ENCODE data around the gene DDAH1.

The DDAH1 gene

DNA sequence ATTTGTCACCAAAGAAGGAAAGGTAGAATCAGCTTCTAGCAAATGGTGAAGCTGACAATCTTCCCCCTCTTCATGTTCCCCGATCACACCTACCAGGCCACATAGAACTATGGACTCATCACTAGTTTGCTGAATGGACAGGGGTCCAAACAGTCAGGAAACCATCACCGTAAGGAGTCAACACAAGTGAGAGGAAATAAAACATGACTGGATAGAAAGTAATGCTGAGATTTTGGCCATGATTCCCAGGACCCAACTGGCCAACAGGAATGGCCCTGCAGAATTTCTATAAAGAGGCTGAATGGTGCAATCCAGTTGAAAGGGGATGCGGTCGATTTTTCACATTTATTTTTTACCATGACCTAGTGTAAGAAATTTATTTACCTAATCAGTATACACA lies 10.7 kb downstream of the DDAH1 start:
- H2BK120ac ChIP-seq (ENCODE audit: low read depth, low read length) = no peak overlapping the region
- no peaks in the 10 kb centered on the region for H3K79me2 ChIP-seq (ENCODE audit: control insufficient read depth, insufficient read depth, low read length)
- H3K27me3 ChIP-seq (ENCODE audit: insufficient read depth, low read length, poor library complexity) = no peaks in the 10 kb centered on the region
- WGBS (ENCODE audit: extremely low coverage, insufficient coverage, low lambda C conversion rate) = no CpG with 5 or more reads among the region's 4 CpGs
- no peak overlapping the region for H3K4ac ChIP-seq (ENCODE audit: low read depth, low read length)
- H3K79me1 ChIP-seq (ENCODE audit: low read length) = no peaks in the 10 kb centered on the region
- no peak for DNase-seq
- no peak overlapping the region for H3K9ac ChIP-seq (ENCODE audit: low read length)
- no peak overlapping the region for H3K27ac ChIP-seq (ENCODE audit: low read depth, low read length)
- no peak overlapping the region for H2AK5ac ChIP-seq (ENCODE audit: low read length)
- H2BK15ac ChIP-seq (replicated peaks; ENCODE audit: low read depth) = no peak overlapping the region
- H4K8ac ChIP-seq (ENCODE audit: low read depth, low read length) = no peak overlapping the region
- no peak overlapping the region for H2BK5ac ChIP-seq (ENCODE audit: low read length)
- no peaks in the 10 kb centered on the region for H3K36me3 ChIP-seq (ENCODE audit: control insufficient read depth, insufficient read depth, low read length)
- H4K5ac ChIP-seq (ENCODE audit: low read length) = no peak overlapping the region
- H3K4me3 ChIP-seq (ENCODE audit: low read length) = no peak overlapping the region
- no peaks in the 10 kb centered on the region for H3K4me1 ChIP-seq (ENCODE audit: control insufficient read depth, low read depth, low read length)
- no peak overlapping the region for H3K56ac ChIP-seq (ENCODE audit: low read length)
- no peak overlapping the region for H3K4me2 ChIP-seq (ENCODE audit: low read length)
- H3K18ac ChIP-seq (ENCODE audit: low read length) = no peak overlapping the region
- peak overlapping the region; percentile 51 for H3K23ac ChIP-seq (ENCODE audit: low read length)

DNA sequence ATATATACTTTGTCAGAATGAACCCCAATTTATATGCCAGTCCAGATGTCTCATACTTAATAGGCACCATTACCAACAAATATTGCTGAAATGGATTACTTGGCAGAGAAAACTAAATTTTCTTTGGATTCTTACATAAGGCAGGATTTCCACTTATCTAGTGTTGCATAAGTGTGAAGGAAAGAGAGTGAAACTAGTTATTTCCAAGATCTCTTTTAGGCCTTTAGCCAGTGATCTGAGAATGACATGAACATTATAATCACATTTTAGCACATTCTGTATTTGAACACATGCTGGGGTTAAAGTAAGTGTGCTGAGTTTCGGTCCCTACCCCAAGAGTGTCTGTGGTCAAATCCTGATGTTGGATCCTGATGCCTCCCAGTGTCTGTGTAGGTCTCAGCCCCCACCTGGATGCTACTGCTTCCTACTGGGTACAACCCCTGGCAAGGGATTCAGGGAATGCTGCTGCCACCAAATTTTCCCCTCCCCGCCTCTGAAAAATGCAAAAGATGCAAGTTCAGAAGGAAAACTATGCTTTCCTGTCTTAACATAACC lies 11.2 kb downstream of the DDAH1 start:
- H3K23ac ChIP-seq (ENCODE audit: low read length) = peak overlapping the region; percentile 51
- no peak for DNase-seq
- no peak overlapping the region for H3K9ac ChIP-seq (ENCODE audit: low read length)
- H3K36me3 ChIP-seq (ENCODE audit: control insufficient read depth, insufficient read depth, low read length) = no peaks in the 10 kb centered on the region
- no peaks in the 10 kb centered on the region for H3K4me1 ChIP-seq (ENCODE audit: control insufficient read depth, low read depth, low read length)
- no peak overlapping the region for H4K5ac ChIP-seq (ENCODE audit: low read length)
- no peak overlapping the region for H3K27ac ChIP-seq (ENCODE audit: low read depth, low read length)
- no peak overlapping the region for H3K4me3 ChIP-seq (ENCODE audit: low read length)
- no peak overlapping the region for H2AK5ac ChIP-seq (ENCODE audit: low read length)
- no CpG with 5 or more reads among the region's 2 CpGs for WGBS (ENCODE audit: extremely low coverage, insufficient coverage, low lambda C conversion rate)
- H2BK120ac ChIP-seq (ENCODE audit: low read depth, low read length) = no peak overlapping the region
- no peaks in the 10 kb centered on the region for H3K79me1 ChIP-seq (ENCODE audit: low read length)
- no peak overlapping the region for H3K4ac ChIP-seq (ENCODE audit: low read depth, low read length)
- no peak overlapping the region for H2BK5ac ChIP-seq (ENCODE audit: low read length)
- H4K8ac ChIP-seq (ENCODE audit: low read depth, low read length) = no peak overlapping the region
- H3K4me2 ChIP-seq (ENCODE audit: low read length) = no peak overlapping the region
- H3K18ac ChIP-seq (ENCODE audit: low read length) = no peak overlapping the region
- no peaks in the 10 kb centered on the region for H3K27me3 ChIP-seq (ENCODE audit: insufficient read depth, low read length, poor library complexity)
- no peaks in the 10 kb centered on the region for H3K79me2 ChIP-seq (ENCODE audit: control insufficient read depth, insufficient read depth, low read length)
- H3K56ac ChIP-seq (ENCODE audit: low read length) = no peak overlapping the region
- H2BK15ac ChIP-seq (replicated peaks; ENCODE audit: low read depth) = no peak overlapping the region

DNA sequence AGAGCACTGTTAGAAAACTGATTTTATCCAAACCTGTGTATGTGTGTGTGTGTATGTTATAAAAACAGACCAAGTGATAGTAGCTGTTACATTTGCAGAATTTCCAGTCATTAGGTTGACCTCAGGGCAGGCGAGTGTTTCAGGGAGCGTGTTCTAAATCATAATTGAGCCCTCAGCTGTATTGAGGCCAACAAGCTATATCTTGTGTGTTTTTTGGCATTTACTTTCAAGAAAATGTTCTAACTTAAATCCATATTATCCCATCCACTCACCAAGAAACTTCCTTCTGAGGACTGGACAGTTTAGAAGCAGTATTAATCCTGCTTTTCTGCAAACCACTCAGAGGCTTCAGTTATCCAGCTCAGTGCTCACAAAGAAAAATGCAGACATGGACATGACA lies 12.0 kb downstream of the DDAH1 start:
- H3K18ac ChIP-seq (ENCODE audit: low read length) = no peak overlapping the region
- H3K56ac ChIP-seq (ENCODE audit: low read length) = no peak overlapping the region
- H3K79me1 ChIP-seq (ENCODE audit: low read length) = no peaks in the 10 kb centered on the region
- H3K36me3 ChIP-seq (ENCODE audit: control insufficient read depth, insufficient read depth, low read length) = no peaks in the 10 kb centered on the region
- no peaks in the 10 kb centered on the region for H3K4me1 ChIP-seq (ENCODE audit: control insufficient read depth, low read depth, low read length)
- no peak overlapping the region for H4K5ac ChIP-seq (ENCODE audit: low read length)
- H3K9ac ChIP-seq (ENCODE audit: low read length) = no peak overlapping the region
- H4K8ac ChIP-seq (ENCODE audit: low read depth, low read length) = no peak overlapping the region
- H3K4me2 ChIP-seq (ENCODE audit: low read length) = no peak overlapping the region
- no peak for DNase-seq
- no peak overlapping the region for H3K27ac ChIP-seq (ENCODE audit: low read depth, low read length)
- H2AK5ac ChIP-seq (ENCODE audit: low read length) = no peak overlapping the region
- no peak overlapping the region for H3K4ac ChIP-seq (ENCODE audit: low read depth, low read length)
- no peak overlapping the region for H2BK5ac ChIP-seq (ENCODE audit: low read length)
- H3K4me3 ChIP-seq (ENCODE audit: low read length) = no peak overlapping the region
- H3K23ac ChIP-seq (ENCODE audit: low read length) = no peak overlapping the region
- no peak overlapping the region for H2BK15ac ChIP-seq (replicated peaks; ENCODE audit: low read depth)
- H3K27me3 ChIP-seq (ENCODE audit: insufficient read depth, low read length, poor library complexity) = no peaks in the 10 kb centered on the region
- H3K79me2 ChIP-seq (ENCODE audit: control insufficient read depth, insufficient read depth, low read length) = no peaks in the 10 kb centered on the region
- H2BK120ac ChIP-seq (ENCODE audit: low read depth, low read length) = no peak overlapping the region
- no CpG with 5 or more reads among the region's 2 CpGs for WGBS (ENCODE audit: extremely low coverage, insufficient coverage, low lambda C conversion rate)

DNA sequence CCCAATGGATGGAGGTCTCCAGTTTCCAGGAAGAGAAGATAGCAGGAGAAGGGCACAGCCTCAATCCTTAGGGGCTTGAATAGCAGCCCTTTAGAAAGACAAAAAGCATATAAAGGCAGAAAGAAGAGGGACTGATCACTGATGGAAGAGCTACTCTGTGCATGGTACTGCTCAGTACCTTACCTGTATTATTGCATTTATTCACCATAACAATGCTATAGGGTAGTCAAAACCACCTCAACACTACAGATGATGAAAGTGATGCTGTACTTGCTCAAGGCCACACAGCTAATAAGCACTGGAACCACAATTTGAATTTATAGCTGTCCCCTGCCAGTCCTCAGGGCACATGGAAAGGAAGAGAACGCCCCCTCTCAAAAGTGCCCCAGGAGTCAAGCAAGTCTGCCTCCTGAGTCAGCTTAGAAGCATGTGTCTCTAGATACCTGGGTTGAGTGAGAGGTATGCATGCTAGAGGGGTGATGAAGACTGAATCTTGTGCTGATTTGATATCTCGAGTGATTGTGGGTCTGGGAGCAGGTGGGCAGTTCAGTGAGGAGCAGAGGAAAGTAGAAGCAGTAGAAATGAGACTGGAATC lies 13.6 kb downstream of the DDAH1 start:
- H3K27me3 ChIP-seq (ENCODE audit: insufficient read depth, low read length, poor library complexity) = no peaks in the 10 kb centered on the region
- no peak overlapping the region for H2AK5ac ChIP-seq (ENCODE audit: low read length)
- H3K27ac ChIP-seq (ENCODE audit: low read depth, low read length) = no peak overlapping the region
- WGBS (ENCODE audit: extremely low coverage, insufficient coverage, low lambda C conversion rate) = no CpG with 5 or more reads among the region's 2 CpGs
- H3K79me1 ChIP-seq (ENCODE audit: low read length) = no peaks in the 10 kb centered on the region
- no peak overlapping the region for H3K4me3 ChIP-seq (ENCODE audit: low read length)
- no peak overlapping the region for H3K56ac ChIP-seq (ENCODE audit: low read length)
- H3K4me2 ChIP-seq (ENCODE audit: low read length) = no peak overlapping the region
- H3K9ac ChIP-seq (ENCODE audit: low read length) = no peak overlapping the region
- H3K79me2 ChIP-seq (ENCODE audit: control insufficient read depth, insufficient read depth, low read length) = no peaks in the 10 kb centered on the region
- no peak overlapping the region for H2BK5ac ChIP-seq (ENCODE audit: low read length)
- no peak overlapping the region for H3K18ac ChIP-seq (ENCODE audit: low read length)
- no peak overlapping the region for H4K8ac ChIP-seq (ENCODE audit: low read depth, low read length)
- no peaks in the 10 kb centered on the region for H3K4me1 ChIP-seq (ENCODE audit: control insufficient read depth, low read depth, low read length)
- H2BK15ac ChIP-seq (replicated peaks; ENCODE audit: low read depth) = no peak overlapping the region
- H2BK120ac ChIP-seq (ENCODE audit: low read depth, low read length) = no peak overlapping the region
- no peak overlapping the region for H3K4ac ChIP-seq (ENCODE audit: low read depth, low read length)
- peak overlapping the region; percentile 52 for H3K23ac ChIP-seq (ENCODE audit: low read length)
- peak; percentile 87 for DNase-seq
- H3K36me3 ChIP-seq (ENCODE audit: control insufficient read depth, insufficient read depth, low read length) = no peaks in the 10 kb centered on the region
- no peak overlapping the region for H4K5ac ChIP-seq (ENCODE audit: low read length)

DNA sequence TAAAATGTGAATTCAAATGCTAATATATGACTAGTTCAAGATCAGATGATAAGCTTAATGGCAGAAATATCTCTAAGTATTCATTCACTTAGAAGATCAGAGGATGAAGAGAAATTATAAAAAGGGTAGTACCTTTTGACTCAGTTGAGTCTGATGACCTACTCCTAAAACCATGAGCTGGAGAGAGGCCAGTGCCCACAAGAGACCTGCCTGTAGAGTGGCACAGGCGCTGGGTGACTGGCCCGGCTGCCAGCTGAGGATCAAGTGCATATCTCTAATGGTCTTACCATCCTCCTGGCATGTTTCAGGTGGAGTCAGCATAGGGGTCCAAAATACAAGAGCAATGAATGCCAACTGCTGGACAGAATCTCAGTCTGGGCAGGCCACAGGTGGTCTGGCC lies 14.1 kb downstream of the DDAH1 start:
- Histone ChIP-seq H2BK15ac (replicated peaks; ENCODE audit: low read depth) (no peak overlapping the region), H3K36me3 (ENCODE audit: control insufficient read depth, insufficient read depth, low read length) (no peaks in the 10 kb centered on the region)
- no CpG with 5 or more reads among the region's 2 CpGs for WGBS (ENCODE audit: extremely low coverage, insufficient coverage, low lambda C conversion rate)

DNA sequence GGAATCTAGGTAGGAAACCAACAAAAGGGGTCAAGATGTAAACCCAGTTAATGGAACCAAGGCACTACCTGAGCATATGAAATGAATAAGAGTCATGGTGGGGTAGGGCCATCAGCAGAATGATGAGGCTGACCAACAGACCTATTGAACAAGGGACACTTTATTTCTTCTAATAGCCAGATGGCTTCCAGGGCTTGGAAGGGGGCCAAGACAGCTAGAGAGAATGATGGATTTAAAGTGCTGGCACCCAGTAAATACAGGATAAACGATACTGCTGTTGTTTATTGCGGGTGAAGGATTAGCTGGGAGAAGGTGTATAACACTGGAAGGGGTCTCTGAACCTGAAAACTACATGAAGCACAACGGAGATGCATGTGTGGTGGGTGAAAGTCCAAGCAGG lies 15.6 kb downstream of the DDAH1 start:
- H3K4me3 ChIP-seq (ENCODE audit: low read length) = no peak overlapping the region
- no peak overlapping the region for H2AK5ac ChIP-seq (ENCODE audit: low read length)
- no peak for DNase-seq
- no peak overlapping the region for H3K4me2 ChIP-seq (ENCODE audit: low read length)
- H2BK120ac ChIP-seq (ENCODE audit: low read depth, low read length) = no peak overlapping the region
- no CpG with 5 or more reads among the region's 3 CpGs for WGBS (ENCODE audit: extremely low coverage, insufficient coverage, low lambda C conversion rate)
- no peak overlapping the region for H3K56ac ChIP-seq (ENCODE audit: low read length)
- no peak overlapping the region for H4K5ac ChIP-seq (ENCODE audit: low read length)
- H3K4me1 ChIP-seq (ENCODE audit: control insufficient read depth, low read depth, low read length) = no peaks in the 10 kb centered on the region
- no peak overlapping the region for H3K23ac ChIP-seq (ENCODE audit: low read length)
- no peak overlapping the region for H4K8ac ChIP-seq (ENCODE audit: low read depth, low read length)
- no peak overlapping the region for H3K27ac ChIP-seq (ENCODE audit: low read depth, low read length)
- H2BK5ac ChIP-seq (ENCODE audit: low read length) = no peak overlapping the region
- no peak overlapping the region for H3K9ac ChIP-seq (ENCODE audit: low read length)
- H3K18ac ChIP-seq (ENCODE audit: low read length) = no peak overlapping the region
- H3K36me3 ChIP-seq (ENCODE audit: control insufficient read depth, insufficient read depth, low read length) = no peaks in the 10 kb centered on the region
- H3K4ac ChIP-seq (ENCODE audit: low read depth, low read length) = no peak overlapping the region
- no peaks in the 10 kb centered on the region for H3K27me3 ChIP-seq (ENCODE audit: insufficient read depth, low read length, poor library complexity)
- H3K79me2 ChIP-seq (ENCODE audit: control insufficient read depth, insufficient read depth, low read length) = no peaks in the 10 kb centered on the region
- no peak overlapping the region for H2BK15ac ChIP-seq (replicated peaks; ENCODE audit: low read depth)
- no peaks in the 10 kb centered on the region for H3K79me1 ChIP-seq (ENCODE audit: low read length)

More for the DNA sequence above, 14.1 kb downstream of the DDAH1 start:
- H3K9ac ChIP-seq (ENCODE audit: low read length) = no peak overlapping the region
- no peak overlapping the region for H3K56ac ChIP-seq (ENCODE audit: low read length)
- H2BK120ac ChIP-seq (ENCODE audit: low read depth, low read length) = no peak overlapping the region
- no peak overlapping the region for H3K18ac ChIP-seq (ENCODE audit: low read length)
- no peak overlapping the region for H2AK5ac ChIP-seq (ENCODE audit: low read length)
- H3K4me3 ChIP-seq (ENCODE audit: low read length) = no peak overlapping the region
- no peak for DNase-seq
- no peak overlapping the region for H4K5ac ChIP-seq (ENCODE audit: low read length)
- H2BK5ac ChIP-seq (ENCODE audit: low read length) = no peak overlapping the region
- no peaks in the 10 kb centered on the region for H3K27me3 ChIP-seq (ENCODE audit: insufficient read depth, low read length, poor library complexity)
- H3K27ac ChIP-seq (ENCODE audit: low read depth, low read length) = no peak overlapping the region
- H3K79me2 ChIP-seq (ENCODE audit: control insufficient read depth, insufficient read depth, low read length) = no peaks in the 10 kb centered on the region
- no peaks in the 10 kb centered on the region for H3K4me1 ChIP-seq (ENCODE audit: control insufficient read depth, low read depth, low read length)
- H3K23ac ChIP-seq (ENCODE audit: low read length) = peak overlapping the region; percentile 52
- no peak overlapping the region for H3K4ac ChIP-seq (ENCODE audit: low read depth, low read length)
- H3K4me2 ChIP-seq (ENCODE audit: low read length) = no peak overlapping the region
- no peak overlapping the region for H4K8ac ChIP-seq (ENCODE audit: low read depth, low read length)
- no peaks in the 10 kb centered on the region for H3K79me1 ChIP-seq (ENCODE audit: low read length)

All from mesendoderm (in vitro differentiated cells).